GM21825 (cell line): ENCODE results near the gene EFHC1.
"Not testable (repeated sequence)": the region's sequence is repeated elsewhere in the genome, so short reads cannot be mapped to it uniquely, and the experiment has no call there.

ENCODE experiments used
- ATAC-seq: cut with Tn5 transposase; IDR thresholded peaks from one replicate; pipeline ENCODE4 v1.9.1; 2021; ENCODE audit warnings: mild to moderate bottlenecking, moderate library complexity; ENCODE audit not compliant: unreplicated experiment

The EFHC1 gene, protein sequence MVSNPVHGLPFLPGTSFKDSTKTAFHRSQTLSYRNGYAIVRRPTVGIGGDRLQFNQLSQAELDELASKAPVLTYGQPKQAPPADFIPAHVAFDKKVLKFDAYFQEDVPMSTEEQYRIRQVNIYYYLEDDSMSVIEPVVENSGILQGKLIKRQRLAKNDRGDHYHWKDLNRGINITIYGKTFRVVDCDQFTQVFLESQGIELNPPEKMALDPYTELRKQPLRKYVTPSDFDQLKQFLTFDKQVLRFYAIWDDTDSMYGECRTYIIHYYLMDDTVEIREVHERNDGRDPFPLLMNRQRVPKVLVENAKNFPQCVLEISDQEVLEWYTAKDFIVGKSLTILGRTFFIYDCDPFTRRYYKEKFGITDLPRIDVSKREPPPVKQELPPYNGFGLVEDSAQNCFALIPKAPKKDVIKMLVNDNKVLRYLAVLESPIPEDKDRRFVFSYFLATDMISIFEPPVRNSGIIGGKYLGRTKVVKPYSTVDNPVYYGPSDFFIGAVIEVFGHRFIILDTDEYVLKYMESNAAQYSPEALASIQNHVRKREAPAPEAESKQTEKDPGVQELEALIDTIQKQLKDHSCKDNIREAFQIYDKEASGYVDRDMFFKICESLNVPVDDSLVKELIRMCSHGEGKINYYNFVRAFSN

DNA sequence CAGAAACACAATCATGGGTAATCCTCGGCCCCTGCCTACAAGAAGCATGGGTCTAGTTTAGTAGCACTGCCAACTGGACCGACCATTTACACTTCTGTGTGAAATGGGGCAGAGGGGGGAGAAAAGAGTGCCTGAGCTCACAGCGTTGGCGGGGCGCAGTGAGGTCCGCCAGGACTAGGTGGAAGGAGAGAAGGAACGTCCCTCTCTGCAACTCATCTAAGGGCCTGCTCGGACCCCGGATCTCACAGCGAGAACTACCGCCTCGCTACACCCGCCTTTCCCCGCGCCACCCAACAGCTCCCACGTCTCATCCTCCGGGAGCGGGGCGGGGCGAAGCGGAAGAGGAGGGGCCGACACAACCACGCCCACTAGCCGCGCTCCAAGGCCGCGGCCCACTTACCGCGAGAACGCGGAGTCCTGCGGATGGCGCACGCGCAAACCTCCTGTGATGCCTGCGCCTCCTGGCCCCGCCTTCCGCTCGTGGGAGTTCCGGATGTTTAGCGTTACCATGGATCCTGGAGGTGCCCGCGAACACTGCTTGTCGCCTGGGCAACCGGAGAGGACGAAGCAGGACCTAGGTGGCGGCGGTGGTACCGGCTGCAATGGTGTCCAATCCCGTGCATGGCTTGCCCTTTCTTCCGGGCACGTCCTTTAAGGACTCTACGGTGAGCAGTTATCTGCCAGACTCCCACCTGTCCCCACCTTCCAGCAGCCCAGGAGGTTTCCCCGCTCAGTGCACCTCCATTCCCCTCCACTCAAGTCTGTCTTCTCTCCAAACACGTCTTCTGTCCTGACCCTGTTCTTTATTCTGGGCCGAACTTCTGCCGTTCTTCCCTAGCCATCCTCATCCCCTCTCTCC is at the start of gene EFHC1:
TSS of gene EFHC1 (plus strand) at position 534 of the 859 bp plus-strand sequence. CDS start at position 603, 69 bp downstream.
- ATAC-seq = peak; percentile 93

DNA sequence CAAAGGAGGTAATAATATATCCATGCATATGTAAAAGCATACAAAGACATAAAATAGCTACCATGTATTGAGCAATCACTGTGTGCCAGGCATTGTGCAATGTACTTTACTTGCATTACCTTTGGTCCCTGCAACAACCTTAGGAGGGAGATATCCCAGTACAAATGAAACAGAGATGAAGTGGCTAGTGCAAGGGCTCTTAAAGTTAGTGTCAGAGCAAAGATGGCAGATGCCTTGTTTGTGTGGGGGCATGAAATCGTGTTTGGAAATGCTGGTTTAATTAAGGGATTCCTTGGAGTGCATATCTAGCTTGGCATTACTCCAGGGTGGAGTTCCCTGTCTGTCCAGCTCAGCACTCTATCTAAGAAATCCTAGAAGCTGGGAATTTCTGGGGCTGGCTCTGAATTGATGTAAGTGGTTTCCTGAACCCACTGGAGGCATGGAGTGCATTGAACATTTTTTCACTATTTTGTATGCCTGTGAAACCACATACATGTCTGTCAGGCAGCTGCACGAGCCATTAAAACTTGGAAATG is 48.4 kb upstream of the EFHC1 start:
- no peak for ATAC-seq

DNA sequence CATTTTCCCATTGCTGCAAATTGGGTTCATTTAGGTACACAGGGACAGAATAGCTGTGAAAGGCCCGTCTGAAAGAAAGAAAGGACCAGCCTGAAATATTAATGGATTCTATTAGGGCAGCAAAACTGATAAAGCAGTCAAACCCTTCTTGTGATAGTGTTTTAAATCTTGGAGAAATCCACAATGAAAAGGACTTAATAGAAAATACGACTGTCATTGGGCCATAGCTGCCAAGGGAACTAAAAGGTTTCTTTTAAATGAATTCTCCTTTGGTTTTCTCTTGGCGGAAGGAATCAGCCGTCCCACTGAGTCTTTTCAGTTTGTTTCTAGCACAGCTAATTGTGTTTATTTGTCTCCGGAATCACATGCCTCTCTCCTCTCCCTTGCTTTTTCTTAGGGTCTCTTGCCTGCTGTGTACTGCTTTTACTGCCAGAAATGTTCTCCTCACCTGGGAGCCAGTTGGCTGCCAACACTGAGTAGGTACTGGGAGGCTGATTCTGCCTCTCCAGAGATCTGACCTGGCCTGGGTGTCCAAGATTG is 46.9 kb upstream of the EFHC1 start:
- no peak for ATAC-seq

DNA sequence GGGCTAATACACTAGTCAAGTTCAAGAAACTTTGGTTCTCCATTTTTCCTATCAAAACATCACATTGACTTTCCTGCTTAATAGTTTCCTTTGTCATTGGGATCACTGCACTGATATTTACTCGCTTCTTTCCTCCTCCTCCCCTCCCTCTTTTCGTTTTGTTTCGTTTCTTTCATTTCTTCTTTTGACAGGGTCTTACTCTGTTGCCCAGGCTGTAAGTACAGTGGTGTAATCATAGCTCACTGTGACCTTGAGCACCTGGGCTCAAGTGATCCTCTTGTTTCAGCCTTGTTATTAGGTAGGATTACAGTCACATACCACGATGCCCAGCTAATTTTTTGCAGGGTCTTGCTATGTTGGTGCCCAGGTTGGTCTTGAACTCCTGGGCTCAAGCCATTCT is 45.9 kb upstream of the EFHC1 start:
- ATAC-seq = no peak

DNA sequence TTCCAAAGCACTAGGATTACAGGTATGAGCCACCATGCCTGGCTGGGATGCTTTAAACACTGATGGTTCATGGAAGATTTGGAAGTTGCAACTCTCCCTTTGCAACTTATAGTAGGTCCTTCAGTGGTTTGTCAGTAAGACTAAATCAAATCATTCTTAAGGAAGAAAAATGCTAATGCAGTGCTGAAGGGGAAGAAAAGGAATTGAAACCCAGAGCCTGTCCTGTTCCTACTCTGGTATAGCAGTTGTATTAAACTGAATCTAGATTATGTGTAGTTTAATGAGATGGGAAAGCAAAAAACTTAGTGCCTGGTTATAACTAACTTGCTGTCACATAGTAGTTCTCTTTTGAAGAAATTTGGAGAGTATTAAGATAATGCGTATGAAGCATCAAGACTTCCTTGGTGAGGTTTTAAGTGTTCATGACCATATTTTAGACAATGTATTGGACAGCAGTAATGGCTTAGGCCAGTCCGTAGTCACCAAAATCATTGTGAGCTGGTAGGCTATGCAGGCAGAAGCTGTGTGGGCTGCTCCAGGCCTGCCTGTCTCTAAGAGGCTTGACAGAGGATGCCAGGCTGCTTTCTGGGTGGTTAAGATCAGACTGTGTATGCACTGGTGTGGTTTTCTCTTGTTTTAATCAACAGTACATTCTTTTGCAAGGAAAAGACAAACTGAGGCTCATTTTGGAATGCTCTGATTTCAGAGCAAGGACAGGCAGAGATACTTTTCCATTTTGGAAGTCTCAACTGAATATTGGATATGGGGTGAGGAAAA is 44.2 kb upstream of the EFHC1 start:
- no peak for ATAC-seq

DNA sequence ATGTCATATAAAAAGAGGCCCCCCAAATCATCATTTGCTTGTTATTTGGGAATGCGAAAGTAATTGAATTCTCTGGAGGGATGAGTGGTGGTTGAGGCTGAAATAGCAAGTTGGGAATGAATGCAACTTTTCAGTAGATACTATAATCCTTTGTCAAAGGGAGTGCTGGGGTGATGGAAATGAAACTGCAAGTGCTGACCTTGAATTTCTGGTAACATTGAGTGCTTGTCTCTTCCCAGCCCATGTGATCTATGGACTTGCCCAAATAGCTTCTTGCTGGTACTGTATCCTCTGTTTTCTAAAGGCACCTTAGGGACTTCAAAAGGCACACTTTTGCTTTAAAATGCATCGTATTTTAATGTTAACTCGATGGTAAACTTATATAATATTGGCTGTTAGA is 43.4 kb upstream of the EFHC1 start:
- no peak for ATAC-seq

DNA sequence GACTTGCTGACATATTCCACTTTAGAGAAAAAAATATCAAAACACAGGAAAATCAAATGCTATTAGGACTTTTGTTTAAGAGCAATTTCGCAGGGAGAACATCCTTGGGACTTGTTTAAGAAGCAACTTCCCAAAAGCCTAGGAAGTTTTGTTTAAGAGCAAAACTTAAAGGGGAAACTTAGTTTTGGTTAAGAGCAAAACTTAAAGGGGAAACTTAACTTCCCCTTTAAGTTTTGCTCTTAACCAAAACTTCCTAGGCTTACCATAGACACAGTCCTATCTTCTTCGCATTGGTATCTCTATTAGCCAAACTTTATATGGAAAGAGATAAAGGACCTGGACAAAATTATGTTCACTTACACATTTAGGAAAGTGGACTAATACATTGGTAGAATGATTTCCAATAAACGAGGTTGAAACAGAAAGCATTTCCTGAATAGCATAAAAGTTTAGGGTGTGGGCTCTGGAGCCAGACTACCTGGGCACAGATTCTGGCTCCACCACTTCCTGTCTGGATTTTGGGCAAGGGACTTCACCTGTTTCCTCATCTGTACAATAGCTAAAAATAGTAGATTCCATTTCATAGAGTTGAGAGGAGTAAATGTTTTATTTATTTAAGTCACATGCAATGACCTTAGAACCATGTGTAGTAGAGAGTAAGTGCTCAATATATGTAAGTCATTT is 42.5 kb upstream of the EFHC1 start:
- no peak for ATAC-seq

DNA sequence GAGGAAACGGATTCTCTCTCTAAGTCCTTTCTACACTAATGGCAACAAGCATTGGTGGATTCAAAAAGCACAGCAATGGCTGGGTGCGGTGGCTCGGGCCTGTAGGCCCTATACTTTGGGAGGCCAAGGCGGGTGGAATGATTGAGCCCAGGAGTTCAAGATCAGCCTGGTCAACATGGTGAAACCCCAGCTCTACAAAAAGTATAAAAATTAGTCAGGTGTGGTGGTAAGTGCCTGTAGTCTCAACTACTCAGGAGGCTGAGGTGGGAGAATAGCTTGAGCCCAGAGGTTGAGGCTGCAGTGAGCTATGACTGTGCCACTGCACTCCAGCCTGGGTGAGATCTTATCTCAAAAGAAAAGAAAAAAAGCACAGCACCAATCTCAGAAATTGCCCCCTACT is 38.9 kb upstream of the EFHC1 start:
- no peak for ATAC-seq

DNA sequence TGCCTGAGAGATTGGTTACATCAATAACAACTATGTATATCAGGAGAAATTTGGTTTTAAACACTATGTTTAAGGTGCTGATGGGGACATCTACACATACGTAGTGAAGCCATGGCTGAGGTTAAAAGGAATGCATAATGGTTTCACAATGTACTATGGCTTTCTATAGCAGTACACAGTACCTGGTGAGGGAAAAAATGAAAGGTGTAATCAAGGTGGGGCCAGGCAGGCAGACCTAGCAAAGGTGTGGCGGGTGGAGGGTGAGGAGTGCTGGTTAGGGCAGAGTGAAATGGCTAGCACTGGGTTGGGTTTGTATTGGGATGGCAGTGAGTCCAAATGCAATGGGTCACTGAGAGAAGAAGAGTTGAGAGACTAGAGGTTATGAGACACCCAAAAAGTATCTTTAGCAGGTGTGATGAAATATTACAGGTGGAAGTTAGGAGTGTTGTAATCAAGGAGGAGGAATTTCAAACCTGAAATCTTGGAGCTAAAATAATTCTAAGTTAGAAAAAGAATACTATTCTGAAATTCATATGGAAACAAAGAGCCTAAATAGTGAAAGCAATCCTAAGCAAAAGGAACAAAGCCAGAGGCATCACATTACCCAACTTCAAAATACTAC is 35.9 kb upstream of the EFHC1 start:
- ATAC-seq = no peak

DNA sequence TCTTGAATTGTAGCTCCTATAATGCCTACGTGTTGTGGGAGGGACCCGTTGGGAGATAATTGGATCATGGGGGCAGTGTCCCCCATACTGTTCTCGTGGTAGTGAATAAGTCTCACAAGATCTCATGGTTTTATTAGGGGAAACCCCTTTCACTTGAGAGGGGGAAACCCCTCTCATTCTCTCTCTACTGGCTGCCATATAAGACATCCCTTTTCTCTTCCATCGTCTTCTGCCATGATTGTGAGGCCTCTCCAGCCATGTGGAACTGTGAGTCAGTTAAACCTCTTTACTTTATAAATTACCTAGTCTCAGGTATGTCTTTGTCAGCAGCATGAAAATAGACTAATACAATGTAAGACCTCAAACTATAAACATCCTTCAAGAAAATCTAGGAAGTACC is 35.1 kb upstream of the EFHC1 start:
- ATAC-seq = no peak

DNA sequence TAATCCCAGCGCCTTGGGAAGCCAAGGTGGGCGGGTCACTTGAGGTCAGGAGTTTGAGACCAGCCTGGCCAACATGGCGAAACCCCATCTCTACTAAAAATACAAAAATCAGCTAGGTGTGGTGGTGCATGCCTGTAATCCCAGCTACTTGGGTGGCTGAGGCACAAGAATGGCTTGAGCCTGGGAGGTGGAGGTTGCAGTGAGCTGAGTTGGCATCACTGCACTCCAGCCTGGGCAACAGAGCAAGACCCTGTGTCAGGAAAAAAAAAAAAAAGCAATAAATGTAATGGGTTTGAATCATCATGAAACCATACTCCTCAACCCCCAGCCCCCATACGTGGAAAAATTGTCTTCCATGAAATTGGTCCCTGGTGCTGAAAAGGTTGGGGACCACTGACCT is 32.0 kb upstream of the EFHC1 start:
- not testable (repeated sequence) for ATAC-seq

DNA sequence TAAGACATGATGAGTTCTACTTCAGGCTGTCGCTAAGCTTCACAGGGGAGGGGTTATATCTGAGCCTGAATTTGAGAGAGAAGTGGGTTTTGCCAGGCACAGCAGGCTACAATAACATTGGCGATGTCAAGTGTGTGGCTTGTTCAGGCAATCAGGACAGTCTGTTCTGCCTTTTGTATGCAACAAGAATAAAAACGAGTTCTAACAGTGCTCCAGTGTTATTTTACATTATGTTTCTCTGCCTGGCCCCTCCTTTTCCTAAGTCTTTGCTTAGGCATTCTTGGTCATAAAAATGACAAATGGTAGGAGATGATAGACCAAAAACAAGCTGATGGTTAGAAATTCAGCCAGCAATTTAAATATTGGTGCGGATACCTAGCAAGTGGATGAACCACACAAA is 31.4 kb upstream of the EFHC1 start:
- ATAC-seq = no peak

DNA sequence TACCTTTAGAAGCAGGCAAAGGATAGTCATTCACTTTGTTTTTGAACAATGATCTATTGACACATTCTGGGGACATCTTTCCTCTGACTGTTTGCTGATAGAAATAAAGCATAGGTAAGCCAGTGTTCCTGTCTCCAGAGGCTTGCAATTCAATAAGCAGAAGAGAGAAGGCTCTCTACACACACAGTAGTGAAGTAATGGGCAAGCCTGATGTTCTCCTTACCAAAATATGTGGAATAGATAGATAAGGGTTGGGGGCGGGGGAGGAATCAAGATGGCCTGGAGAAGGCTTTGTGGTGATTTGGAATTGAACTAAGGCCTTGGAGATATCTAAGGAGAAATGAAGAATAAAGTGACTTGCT is 30.9 kb upstream of the EFHC1 start:
- ATAC-seq = no peak

DNA sequence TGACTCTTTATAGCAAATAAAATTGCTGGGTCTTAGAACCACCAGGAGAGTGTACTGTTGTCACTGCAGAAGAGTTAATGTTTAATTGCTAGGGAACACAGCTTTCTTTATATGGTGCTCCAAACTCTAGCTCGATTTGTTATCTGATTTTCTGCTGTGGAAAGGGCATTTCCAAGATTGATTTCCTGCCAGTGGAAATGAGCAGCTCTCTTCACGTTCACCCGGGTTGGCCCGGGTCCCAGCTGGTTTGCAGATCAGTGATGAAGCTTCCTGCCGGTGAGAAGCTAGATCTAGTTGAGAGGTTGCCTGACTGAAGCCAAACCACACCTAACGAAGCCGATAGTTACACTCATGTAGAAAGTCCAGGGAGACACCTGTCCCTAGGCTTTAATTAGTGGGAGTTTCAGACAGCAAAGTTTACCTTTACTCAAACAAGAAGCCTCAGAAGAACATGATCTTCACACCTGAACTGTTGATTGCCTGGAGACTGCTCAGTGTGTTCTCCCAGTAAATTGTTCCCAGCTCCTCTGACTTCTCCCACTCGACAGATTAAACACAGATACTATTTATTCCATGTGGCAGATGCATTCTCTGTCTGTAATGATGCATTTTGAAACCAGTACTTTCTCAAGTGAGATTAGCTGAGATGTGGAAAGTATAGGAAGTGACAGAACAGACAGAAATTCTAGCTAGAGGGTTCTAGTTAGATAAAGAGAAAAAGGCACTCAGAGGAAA is 30.3 kb upstream of the EFHC1 start:
- ATAC-seq = peak; percentile 62

DNA sequence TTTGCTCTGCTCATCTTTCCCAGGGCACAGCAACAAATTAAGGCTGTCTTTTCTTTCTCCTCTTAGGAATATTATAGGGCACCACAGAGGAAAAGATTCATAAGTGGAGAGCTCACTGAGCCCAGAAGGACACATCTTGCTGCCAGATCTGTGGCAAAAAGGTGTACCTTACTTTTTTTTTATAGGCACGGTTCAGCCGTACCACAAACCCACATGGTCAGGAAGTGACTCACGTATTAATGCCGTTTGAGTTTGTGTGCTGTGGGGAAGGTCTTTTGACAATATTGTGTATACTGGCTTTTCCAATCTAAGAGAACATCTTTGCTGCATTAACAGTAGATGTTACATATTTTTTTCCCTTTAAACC is 29.8 kb upstream of the EFHC1 start:
- peak; percentile 59 for ATAC-seq

DNA sequence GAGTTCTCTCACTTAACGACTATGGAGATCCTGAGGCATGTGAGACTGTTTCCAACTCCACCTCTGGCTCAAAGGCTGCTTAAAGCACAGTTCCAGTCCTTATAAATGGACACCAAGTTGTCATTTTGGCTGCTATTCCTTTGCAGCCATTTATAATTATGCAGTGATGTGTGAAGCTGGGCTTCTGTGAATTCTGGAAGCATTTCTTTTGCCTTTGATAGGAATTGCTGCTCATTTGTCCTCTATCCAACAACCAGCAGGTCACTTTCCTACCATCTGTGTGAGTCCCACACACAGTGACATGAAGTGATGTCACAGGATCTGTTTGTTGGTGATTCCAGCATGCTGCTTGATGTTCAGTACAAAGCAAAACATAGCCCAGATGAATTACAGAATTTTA is 28.5 kb upstream of the EFHC1 start:
- ATAC-seq = no peak

DNA sequence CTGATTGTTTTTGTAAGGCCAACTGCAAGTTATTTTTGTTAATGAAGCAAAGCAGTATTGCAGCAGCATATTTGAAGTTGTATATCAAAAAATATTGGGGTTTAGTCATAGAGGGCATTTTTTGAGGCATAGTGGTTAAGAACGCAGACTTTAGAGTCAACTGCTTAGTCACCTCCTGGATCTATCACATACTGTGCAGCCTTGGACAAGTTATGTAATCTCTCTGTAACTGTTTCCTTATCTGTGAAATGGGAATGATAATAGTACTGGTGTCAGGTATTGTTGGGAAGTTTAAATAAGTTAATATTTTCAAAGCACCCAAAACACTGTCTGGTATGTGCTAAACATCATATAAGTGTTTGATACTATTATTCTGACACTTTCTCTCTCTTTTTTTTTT is 27.2 kb upstream of the EFHC1 start:
- ATAC-seq = no peak

DNA sequence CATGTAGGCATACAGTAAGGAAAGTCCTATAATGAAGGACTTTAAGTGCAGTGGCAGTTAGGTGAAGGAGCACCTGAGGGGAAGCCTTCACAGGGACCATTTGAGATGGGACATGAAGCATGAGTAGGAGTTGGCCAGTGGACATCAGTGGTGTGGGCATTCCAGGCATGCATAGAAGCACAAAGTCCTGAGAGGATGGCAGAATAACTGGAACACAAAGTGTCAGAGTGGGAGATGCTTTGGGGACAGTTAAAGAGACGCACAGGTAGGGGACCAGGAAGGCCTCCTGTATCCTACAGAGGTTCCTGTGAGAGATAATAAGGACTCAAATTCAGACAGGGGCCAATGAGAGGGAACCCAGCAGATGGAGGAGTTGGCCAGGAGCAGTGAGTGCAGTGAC is 26.4 kb upstream of the EFHC1 start:
- no peak for ATAC-seq

DNA sequence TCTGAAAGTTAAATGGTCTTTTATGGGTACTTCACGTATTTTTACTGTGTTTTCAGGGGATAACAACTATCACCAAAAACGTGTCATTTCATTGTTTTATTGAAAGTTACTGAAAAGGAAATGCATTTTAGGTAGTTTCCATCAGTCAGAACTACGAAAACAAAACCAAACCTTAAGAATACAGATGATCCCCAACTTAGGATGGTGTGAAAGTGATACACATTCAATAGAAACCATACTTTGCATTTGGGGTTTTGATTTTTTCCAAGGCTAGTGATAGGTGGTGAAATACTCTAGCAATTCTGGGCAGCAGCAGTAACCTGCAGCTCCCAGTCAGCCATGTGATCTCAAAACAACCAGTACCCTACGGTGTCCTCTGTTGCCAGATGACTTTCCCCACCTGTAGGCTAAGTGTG is 25.9 kb upstream of the EFHC1 start:
- ATAC-seq = peak; percentile 42
